Urothelium cell line (cell line): ENCODE results near the gene YBX1.
"Not testable (repeated sequence)": the region's sequence is repeated elsewhere in the genome, so short reads cannot be mapped to it uniquely, and the experiment has no call there.

Experiments
- DNase-seq: peaks from one replicate; pipeline ENCODE4 v3.0.0; 2011; ENCODE audit warnings: low spot score, mixed read lengths
- FAIRE-seq: peaks from 2 replicates; lab custom pipeline; 2011; peaks lifted over from hg19 to GRCh38; lab: Jason Lieb, UNC

YBX1 gene

GRCh38 chr1:42681741-42682483 is at the start of gene YBX1:
TSS of gene YBX1 (plus strand) at chr1:42682418. CDS start at chr1:42682566, 148 bp downstream.
- DNase-seq (peak; percentile 99), FAIRE-seq (peak; percentile 84)

- FAIRE-seq (no peak), DNase-seq (no peak)
Measured at GRCh38 chr1:42639116-42639515, 43.1 kb upstream of the YBX1 start.

DNA sequence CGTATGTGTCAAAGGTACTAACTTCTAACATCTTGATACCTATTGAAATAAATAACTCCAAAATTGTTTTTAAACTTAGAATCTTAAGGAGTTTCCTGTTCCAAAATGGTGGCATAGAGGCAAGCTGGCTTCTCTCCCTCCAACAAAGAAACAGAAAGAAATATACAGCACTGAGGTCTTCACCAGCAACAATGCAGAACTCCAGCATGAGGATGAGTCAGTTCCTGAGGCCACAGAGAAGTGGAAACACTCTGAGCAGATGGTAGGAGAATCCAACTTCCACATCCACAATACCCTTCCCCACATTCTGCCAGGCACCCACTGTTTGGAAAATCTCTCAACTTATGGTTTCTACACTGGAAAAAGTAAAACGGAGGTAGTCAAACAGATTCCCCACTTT is 36.2 kb upstream of the YBX1 start:
- DNase-seq (no peak), FAIRE-seq (no peak)

GRCh38 chr1:42657201-42657600 is 25.0 kb upstream of the YBX1 start:
- FAIRE-seq = no peak
- DNase-seq = no peak

DNA sequence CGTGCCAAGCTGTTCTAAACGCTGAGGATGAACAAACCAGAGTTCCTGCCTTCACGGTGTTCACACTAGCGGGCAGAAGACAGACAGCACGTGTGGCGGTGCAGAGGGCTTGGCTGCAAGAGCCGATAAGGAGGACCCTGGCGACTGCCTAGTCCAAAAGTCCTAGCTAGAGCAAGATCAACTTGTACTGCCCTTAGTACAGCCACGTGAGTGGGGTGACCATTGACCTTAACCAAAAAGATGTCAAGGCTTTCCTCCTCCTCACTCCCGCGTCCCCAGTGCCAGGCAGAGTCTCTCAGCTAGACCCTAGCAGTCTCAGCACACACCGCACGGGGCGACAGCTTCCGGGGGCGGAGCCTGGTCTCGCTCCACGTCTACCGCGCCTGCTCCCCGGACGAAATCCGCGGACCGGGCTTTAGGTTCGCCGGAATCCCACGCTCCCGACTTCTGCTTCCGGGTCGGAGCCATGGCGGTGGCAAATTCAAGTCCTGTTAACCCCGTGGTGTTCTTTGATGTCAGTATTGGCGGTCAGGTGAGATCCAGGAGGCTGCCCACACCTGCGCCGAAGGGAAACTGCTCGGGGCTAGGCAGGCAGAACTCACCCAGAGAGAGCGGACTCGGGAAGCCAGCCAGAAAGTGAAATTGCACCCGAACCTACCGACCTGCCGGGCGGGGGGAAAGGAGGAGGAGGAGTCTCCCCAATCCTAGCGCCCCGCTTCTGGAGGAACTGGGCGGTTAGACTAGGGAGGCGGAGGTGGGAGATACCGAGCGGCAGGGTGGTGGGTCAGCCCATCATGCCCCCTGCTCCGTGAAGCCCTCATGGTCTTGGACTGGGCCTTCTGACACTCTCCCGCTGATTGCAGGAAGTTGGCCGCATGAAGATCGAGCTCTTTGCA is 24.0 kb upstream of the YBX1 start, which contains the start of gene PPIH:
Gene PPIH (plus strand): TSS at position 443 of the 896 bp plus-strand sequence. CDS start 24 bp downstream, at position 467.
- FAIRE-seq = peak; percentile 82
- DNase-seq = peak; percentile 99

DNA sequence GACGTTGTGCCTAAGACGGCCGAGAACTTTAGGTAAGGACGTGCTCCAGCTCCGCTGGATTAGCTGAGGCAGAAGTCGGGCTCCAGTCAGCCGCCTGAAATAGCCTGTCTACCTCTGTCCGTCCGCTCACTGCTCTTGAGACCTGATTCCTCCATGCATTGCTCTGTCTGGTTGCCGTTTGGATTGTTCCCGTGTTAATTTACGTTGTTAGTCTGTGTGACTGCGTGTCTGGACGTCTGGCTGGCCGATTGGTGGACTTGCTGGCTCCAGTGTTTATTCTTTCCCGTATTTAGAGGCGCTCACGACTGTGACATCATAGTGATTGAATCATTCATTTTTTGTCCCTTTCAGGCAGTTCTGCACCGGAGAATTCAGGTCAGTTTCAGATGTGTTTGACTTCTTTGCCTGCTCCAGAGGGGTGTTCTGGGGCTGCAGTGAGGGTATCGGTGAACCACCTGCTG is 23.3 kb upstream of the YBX1 start:
- DNase-seq (no peak), FAIRE-seq (no peak)

- DNase-seq (no peak), FAIRE-seq (no peak)
Measured at GRCh38 chr1:42660907-42661500, 21.2 kb upstream of the YBX1 start.

GRCh38 chr1:42669936-42670335 is 12.3 kb upstream of the YBX1 start:
- DNase-seq (no peak), FAIRE-seq (no peak)

- FAIRE-seq (no peak), DNase-seq (no peak)
Measured at GRCh38 chr1:42670425-42670824, 11.8 kb upstream of the YBX1 start.

DNA sequence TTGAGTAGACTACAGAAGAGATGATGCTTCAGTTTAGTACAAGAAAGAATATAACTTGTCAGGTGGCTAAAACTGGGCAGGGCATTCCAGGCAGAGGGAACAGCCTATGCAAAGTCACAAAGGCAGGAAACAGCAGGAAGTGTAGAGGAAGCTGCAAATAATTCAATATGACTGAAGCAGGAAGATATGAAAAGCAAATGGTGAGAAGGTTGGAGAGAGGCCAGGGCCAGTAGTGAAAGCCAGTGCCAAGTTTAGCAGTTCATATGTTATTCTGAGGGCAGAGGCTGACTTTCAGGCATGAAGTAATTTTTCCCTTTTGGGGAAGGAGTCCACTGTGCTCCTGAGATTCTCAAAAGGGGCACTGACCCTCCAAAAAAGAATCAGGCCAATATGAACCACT is 8.0 kb upstream of the YBX1 start:
- DNase-seq (no peak), FAIRE-seq (no peak)

DNA sequence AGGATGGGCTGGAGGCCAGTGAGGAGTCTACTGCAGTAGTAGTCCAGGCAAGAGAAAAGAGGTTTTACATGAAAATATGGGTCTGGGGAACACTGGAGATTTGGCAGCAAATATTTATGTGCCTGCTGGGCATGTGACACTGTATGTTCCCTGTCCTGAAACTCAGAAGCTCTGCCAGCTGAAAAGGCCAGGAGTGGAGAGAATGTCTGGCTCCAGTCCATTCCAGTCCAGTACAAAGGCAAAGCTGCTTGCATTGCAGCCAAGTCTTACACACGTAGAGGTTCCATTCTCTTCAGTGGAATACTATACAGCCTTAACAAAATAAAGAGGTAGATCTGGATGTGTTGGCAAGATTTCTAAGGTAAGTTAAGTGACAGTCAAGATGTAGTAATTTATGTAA is 7.5 kb upstream of the YBX1 start:
- DNase-seq (no peak), FAIRE-seq (no peak)

GRCh38 chr1:42675467-42675866 is 6.8 kb upstream of the YBX1 start:
- DNase-seq (no peak), FAIRE-seq (no peak)

DNA sequence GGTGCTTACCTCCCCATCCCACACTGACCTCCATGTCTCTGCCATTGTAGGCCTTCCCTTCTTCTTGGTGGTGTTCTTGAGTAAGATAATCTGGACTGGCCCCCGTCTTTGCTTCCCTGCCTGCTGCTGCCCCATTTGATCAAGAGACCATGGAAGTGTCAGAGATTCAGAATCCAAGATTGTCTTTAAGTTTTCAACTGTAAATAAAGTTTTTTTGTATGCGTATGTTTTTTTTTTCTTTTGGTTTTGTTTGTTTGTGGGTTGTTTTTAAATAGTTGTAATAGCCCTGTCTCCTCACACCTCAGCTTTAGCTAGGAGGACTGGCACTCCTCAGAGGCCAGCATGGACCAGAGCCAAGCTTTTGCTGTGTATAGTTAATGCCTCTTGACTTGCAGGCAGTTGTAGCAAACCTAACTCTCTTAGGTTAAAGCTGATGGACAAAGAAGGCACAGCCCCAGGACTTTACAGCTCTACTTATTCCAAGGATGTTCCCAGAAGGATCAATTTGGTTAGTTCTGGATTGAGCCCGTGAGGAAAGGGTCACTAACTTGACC is 5.6 kb upstream of the YBX1 start:
- FAIRE-seq = no peak

GRCh38 chr1:42679364-42679983 is 2.7 kb upstream of the YBX1 start:
- DNase-seq = no peak
- no peak for FAIRE-seq

More for the DNA sequence above, 5.6 kb upstream of the YBX1 start:
- DNase-seq = no peak

DNA sequence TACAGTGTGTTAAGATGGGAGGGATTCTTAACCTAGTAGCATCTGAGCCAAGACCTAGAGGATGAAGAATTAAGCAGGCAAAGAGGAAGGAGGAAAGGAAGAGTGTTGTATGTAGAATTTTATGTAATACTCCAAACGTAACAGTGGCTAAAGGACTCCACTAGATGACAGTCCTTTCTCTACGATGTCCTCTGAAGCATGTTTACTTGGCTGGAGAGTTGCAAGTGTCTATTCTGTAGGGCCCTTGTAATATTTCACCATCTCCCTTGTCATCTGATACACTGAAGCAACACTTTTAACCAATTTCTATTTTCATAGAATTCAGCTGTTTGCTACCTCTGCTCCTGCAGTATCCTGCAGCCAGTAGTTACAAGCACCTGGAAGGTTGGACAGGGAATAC is 2.2 kb upstream of the YBX1 start:
- FAIRE-seq = no peak
- DNase-seq = no peak

DNA sequence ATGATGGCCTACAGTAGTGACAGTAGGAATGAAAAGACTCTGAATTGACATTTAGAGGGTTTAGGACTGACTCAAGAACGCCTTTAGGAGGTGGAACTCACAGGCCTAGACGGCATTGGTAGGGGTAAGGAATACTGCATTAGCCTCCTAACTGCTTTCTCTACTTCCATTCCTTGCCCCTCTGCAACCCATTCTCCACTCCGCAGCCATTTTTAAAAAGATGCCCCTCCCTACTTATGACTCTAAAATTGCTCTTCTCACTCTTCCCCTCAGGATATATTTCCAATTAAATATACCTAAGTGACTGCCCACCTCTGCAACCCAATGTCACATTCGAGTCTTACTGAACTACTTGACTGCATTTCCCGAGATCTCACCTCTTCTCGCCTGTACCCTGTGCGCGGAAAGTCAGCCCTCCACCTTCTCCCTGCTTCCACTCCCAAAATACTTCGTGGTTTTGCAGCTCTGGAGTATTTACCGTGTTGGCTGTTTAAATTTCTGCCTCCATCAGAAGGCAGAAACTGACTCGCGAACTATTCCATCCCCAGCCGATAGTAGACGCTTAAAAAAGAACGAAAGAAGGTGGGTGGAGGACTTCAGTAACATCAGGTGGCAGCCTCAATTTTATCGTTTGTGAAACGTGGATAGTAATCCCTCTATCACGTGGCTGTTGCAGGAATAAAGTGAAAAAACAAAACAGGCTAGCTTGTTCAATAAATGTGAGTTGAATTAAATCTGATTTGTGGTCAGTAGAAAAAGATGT is 1.1 kb upstream of the YBX1 start:
- FAIRE-seq (no peak), DNase-seq (peak; percentile 34)

GRCh38 chr1:42682484-42682738 is 193 bp downstream of the YBX1 start:
- not testable (repeated sequence) for DNase-seq, FAIRE-seq

- DNase-seq = peak; percentile 80
- peak; percentile 13 for FAIRE-seq
Measured at GRCh38 chr1:42682739-42683531, 717 bp downstream of the YBX1 start.

GRCh38 chr1:42684139-42684538 is 1.9 kb downstream of the YBX1 start:
- DNase-seq (peak; percentile 38), FAIRE-seq (no peak)
